GM18951 (cell line): ENCODE measurements around the gene SREBF1.

Source experiments
- POLR2A ChIP-seq: IDR thresholded peaks from 4 replicates; pipeline ENCODE4 v1.6.1; 2011; ENCODE audit warnings: mild to moderate bottlenecking; ENCODE audit not compliant: insufficient read length, insufficient read depth; ENCODE audit errors: extremely low read depth
- in situ Hi-C: fragments of 300-500 bp; cut with MboI; formaldehyde crosslinking; loops from one replicate; pipeline ENCODE4 v1.12.0; 2022; ENCODE audit warnings: low sequenced_read_pairs, mixed read lengths, inconsistent platforms; ENCODE audit not compliant: unreplicated experiment

The SREBF1 gene

GRCh38 chr17:17836818-17837379, at the start of gene SREBF1:
Gene SREBF1 (minus strand): TSS chr17:17836986. CDS start chr17:17836817, 169 bp downstream.
- in situ Hi-C loops: no loop called here
- peak; percentile 8 for TF ChIP-seq POLR2A

- no peak for TF ChIP-seq POLR2A
- in situ Hi-C loops: loop anchor here (25.0 kb wide), 1 partner anchor 151 kb away; the partner anchor contains the start of genes ATPAF2 and GID4
Observed at GRCh38 chr17:17886226-17886625, 49.4 kb upstream of the SREBF1 start.

- no peak for TF ChIP-seq POLR2A
- in situ Hi-C loops: loop anchor here (25.0 kb wide), 1 partner anchor 153 kb away; the partner anchor contains the start of genes ATPAF2 and GID4
Observed at GRCh38 chr17:17884391-17885357, 47.9 kb upstream of the SREBF1 start.

- TF ChIP-seq POLR2A: no peak
- in situ Hi-C loops: loop anchor here (25.0 kb wide), 1 partner anchor 154 kb away; the partner anchor contains the start of genes ATPAF2 and GID4
Observed at GRCh38 chr17:17883801-17884200, 47.0 kb upstream of the SREBF1 start.

GRCh38 chr17:17882082-17882581, 45.3 kb upstream of the SREBF1 start:
- in situ Hi-C loops: loop anchor here (25.0 kb wide), 1 partner anchor 155 kb away; the partner anchor contains the start of genes ATPAF2 and GID4
- no peak for TF ChIP-seq POLR2A

- no peak for TF ChIP-seq POLR2A
- in situ Hi-C loops: loop anchor here (25.0 kb wide), 1 partner anchor 157 kb away; the partner anchor contains the start of genes ATPAF2 and GID4
Observed at GRCh38 chr17:17880577-17881196, 43.9 kb upstream of the SREBF1 start.

GRCh38 chr17:17877529-17878358, 41.0 kb upstream of the SREBF1 start:
- TF ChIP-seq POLR2A: no peak
- in situ Hi-C loops: loop anchor here (25.0 kb wide), 1 partner anchor 160 kb away; the partner anchor contains the start of genes ATPAF2 and GID4

GRCh38 chr17:17876959-17877528, 40.3 kb upstream of the SREBF1 start:
- in situ Hi-C loops: loop anchor here (25.0 kb wide), 1 partner anchor 160 kb away; the partner anchor contains the start of genes ATPAF2 and GID4
- TF ChIP-seq POLR2A: no peak

- in situ Hi-C loops: no loop called here
- TF ChIP-seq POLR2A: no peak
Observed at GRCh38 chr17:17874478-17874877, 37.7 kb upstream of the SREBF1 start.

GRCh38 chr17:17873450-17873991, 36.7 kb upstream of the SREBF1 start:
- in situ Hi-C loops: no loop called here
- no peak for TF ChIP-seq POLR2A

- TF ChIP-seq POLR2A: no peak
- in situ Hi-C loops: no loop called here
Observed at GRCh38 chr17:17872547-17873345, 36.0 kb upstream of the SREBF1 start.
